ENCODE measurements around the gene CASP1.

DNA sequence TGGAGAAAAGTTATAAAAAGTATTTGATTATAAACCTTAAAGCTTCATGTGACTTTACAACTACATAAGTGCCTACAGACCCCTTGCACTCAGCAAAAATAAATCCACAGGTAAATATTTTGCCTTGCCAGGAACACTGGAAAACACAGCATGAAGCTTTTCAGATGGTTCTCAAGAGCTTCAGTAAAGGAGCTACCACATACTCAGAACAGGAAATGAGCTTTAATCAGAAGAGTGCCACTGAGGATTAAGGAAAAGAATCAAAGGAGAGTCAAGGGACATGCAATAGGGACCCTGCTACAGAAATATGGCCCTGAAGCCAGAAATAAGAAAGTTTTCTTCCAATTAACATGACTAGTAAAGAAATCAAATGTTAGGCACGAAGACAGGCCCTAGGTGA lies 1.2 kb downstream of the CASP1 start:
- no peak for TF ChIP-seq EZH2 (IDR thresholded peaks at IDR 0.05; ENCODE audit: borderline replicate concordance, low read depth, low read length, severe bottlenecking)
- no peak for TF ChIP-seq CTCF (IDR thresholded peaks at IDR 0.05; ENCODE audit: extremely low read depth in 1 of 2, insufficient read depth in 1 of 2, low read depth in 1 of 2, low read length in 2 of 2)
- no peak for TF ChIP-seq POLR2A (IDR thresholded peaks at IDR 0.05; ENCODE audit: low read depth, low read length)
- TF ChIP-seq, protein P1, sequence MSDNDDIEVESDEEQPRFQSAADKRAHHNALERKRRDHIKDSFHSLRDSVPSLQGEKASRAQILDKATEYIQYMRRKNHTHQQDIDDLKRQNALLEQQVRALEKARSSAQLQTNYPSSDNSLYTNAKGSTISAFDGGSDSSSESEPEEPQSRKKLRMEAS (IDR thresholded peaks at IDR 0.05; ENCODE audit: insufficient read depth, insufficient read length): no peak
- TF ChIP-seq GATA2 (IDR thresholded peaks at IDR 0.05; ENCODE audit: insufficient read depth, insufficient read length, low read depth, low read length): no peak
- no peak for TF ChIP-seq MYC (IDR thresholded peaks at IDR 0.05; ENCODE audit: low read depth, low read length)
- TF ChIP-seq POLR2AphosphoS5 (IDR thresholded peaks at IDR 0.05; ENCODE audit: insufficient read depth, low read depth, low read length): no peak
- TF ChIP-seq JUN (IDR thresholded peaks at IDR 0.05; ENCODE audit: borderline replicate concordance, insufficient read depth, insufficient read length, low read depth): no peak

Data from endothelial cell of umbilical vein (primary cell).